Measurements from ENCODE around the gene PGM1.

GRCh38 chr1:63601912-63602311 lies 8.7 kb downstream of the PGM1 start:
- TF ChIP-seq CTCF (IDR thresholded peaks at IDR 0.05) = no peak
- no peak for TF ChIP-seq POLR2A (IDR thresholded peaks at IDR 0.05; ENCODE audit: low read depth)
- TF ChIP-seq EP300 (IDR thresholded peaks at IDR 0.05) = no peak
- TF ChIP-seq POLR2AphosphoS5 (IDR thresholded peaks at IDR 0.05) = no peak
